Type B pancreatic cell (in vitro differentiated cells): ENCODE data around the gene ITGA2. TPM values are rescaled to one million over a fixed set of nuclear protein-coding genes. Genes with fewer than 3 reads are reported as not detected.

Experiments used
- DNase-seq: peaks from one replicate; pipeline ENCODE4 v3.0.0; 2021; ENCODE audit warnings: mixed read lengths; ENCODE audit not compliant: unreplicated experiment; ENCODE audit errors: extremely low spot score
- H3K27ac Mint-ChIP-seq: 2 replicates; pipeline ENCODE4 v1.8.0; 2021; ENCODE audit warnings: mild to moderate bottlenecking, mixed read lengths
- H3K27me3 Mint-ChIP-seq: 2 replicates; pipeline ENCODE4 v1.8.0; 2021; ENCODE audit warnings: mixed read lengths
- H3K36me3 Mint-ChIP-seq: 2 replicates; pipeline ENCODE4 v1.8.0; 2021; ENCODE audit warnings: mixed read lengths
- H3K4me1 Mint-ChIP-seq: one replicate; pipeline ENCODE4 v1.8.0; 2021; ENCODE audit warnings: mixed read lengths; ENCODE audit not compliant: unreplicated experiment
- H3K4me3 Mint-ChIP-seq: 2 replicates; pipeline ENCODE4 v1.8.0; 2021; ENCODE audit warnings: mild to moderate bottlenecking, mixed read lengths
- H3K9me3 Mint-ChIP-seq: 2 replicates; pipeline ENCODE4 v1.8.0; 2021; ENCODE audit warnings: mixed read lengths
- total RNA-seq: library from RNA; stranded (reverse); gene quantifications from 2 replicates; pipeline ENCODE4 v1.2.1, GENCODE V29; 2021; ENCODE audit warnings: low replicate concordance
- TF ChIP-seq, protein P1 (sequence below): fragments of 200-600 bp; sonication (generic); conservative IDR thresholded peaks from 2 replicates; pipeline ENCODE4 v1.5.0; 2021; ENCODE audit warnings: antibody characterized with exemption, mild to moderate bottlenecking

ITGA2 gene
- total RNA-seq, 1 donor from 2014 or later = 9.5 TPM

- peaks cover 4% of the 10 kb centered on the region for H3K36me3 Mint-ChIP-seq
- H3K9me3 Mint-ChIP-seq = no peaks in the 10 kb centered on the region
- peaks cover 61% of the 10 kb centered on the region for H3K27me3 Mint-ChIP-seq
- H3K27ac Mint-ChIP-seq = peak overlapping the region; percentile 42
- DNase-seq = no peak
- H3K4me1 Mint-ChIP-seq = peaks cover 8% of the 10 kb centered on the region
- TF ChIP-seq, protein P1, sequence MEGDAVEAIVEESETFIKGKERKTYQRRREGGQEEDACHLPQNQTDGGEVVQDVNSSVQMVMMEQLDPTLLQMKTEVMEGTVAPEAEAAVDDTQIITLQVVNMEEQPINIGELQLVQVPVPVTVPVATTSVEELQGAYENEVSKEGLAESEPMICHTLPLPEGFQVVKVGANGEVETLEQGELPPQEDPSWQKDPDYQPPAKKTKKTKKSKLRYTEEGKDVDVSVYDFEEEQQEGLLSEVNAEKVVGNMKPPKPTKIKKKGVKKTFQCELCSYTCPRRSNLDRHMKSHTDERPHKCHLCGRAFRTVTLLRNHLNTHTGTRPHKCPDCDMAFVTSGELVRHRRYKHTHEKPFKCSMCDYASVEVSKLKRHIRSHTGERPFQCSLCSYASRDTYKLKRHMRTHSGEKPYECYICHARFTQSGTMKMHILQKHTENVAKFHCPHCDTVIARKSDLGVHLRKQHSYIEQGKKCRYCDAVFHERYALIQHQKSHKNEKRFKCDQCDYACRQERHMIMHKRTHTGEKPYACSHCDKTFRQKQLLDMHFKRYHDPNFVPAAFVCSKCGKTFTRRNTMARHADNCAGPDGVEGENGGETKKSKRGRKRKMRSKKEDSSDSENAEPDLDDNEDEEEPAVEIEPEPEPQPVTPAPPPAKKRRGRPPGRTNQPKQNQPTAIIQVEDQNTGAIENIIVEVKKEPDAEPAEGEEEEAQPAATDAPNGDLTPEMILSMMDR = peak; percentile 34
- peak overlapping the region; percentile 87 for H3K4me3 Mint-ChIP-seq
Observed at GRCh38 chr5:52989781-52990527, 802 bp downstream of the ITGA2 start.

DNA sequence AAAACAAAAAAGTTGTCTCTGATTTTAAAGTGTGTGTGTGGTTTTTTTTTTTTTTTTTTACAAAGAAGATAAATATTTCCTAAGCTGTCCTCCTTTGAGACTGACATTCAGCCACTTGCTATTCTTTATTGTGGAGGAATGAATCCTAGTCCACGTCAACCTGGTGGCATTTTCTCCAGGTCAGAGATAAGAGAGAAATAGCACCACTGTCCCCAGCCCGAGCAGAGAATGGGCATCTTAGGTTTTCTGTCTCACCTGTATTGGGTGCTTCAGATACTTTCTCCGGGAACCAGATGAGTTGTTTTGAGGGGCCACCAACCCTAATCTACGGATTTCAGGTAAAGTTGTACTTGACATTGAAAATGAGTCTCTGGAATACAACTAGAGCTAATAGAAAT, 1.4 kb downstream of the ITGA2 start:
- peak overlapping the region; percentile 42 for H3K27ac Mint-ChIP-seq
- H3K4me3 Mint-ChIP-seq = peak overlapping the region; percentile 87
- TF ChIP-seq, protein P1 = no peak
- peaks cover 58% of the 10 kb centered on the region for H3K27me3 Mint-ChIP-seq
- H3K36me3 Mint-ChIP-seq = peaks cover 4% of the 10 kb centered on the region
- H3K9me3 Mint-ChIP-seq = no peaks in the 10 kb centered on the region
- DNase-seq = no peak
- peaks cover 8% of the 10 kb centered on the region for H3K4me1 Mint-ChIP-seq

DNA sequence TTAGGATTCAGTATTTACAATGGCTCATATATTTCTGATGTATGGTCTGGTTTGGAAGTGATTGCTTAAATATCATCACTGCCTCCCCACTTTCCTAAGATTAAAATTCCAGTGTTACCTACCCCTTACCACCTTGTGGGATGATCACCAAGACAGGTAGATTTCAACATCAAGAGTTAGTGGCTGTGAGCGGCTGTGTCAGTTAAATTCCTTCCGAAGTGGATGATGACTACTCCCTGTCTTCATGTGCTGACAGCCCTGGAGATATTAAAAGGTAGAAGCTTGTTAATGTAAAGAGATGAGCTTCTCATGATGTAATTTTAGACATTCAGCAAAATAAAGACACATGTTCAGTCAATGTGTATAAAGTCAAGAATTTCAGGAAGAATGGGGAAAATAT, 4.2 kb downstream of the ITGA2 start:
- no peak for DNase-seq
- TF ChIP-seq, protein P1 = no peak
- no peak overlapping the region for H3K4me3 Mint-ChIP-seq
- H3K27ac Mint-ChIP-seq = no peak overlapping the region
- peaks cover 34% of the 10 kb centered on the region for H3K27me3 Mint-ChIP-seq
- peaks cover 12% of the 10 kb centered on the region for H3K4me1 Mint-ChIP-seq
- no peaks in the 10 kb centered on the region for H3K9me3 Mint-ChIP-seq
- peaks cover 4% of the 10 kb centered on the region for H3K36me3 Mint-ChIP-seq

DNA sequence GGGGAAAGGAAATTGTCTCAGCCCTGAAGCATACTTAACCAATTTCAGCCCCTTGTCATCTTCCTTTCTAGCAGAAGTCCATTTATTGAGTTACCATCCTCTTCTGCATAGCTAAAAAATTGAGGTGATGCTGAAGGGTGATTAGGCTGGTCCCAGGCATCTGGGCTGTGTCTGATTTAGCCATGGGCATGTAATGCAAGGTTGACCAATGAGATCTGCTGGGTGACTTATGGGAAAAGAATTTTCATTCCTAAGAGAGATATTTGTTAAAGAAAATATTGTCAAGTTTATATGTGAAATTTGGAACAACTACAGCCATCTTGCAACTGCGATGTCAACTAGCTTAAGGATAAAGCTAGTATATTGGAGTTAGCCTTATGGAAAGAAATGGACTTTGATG, 5.1 kb downstream of the ITGA2 start:
- TF ChIP-seq, protein P1 = no peak
- Mint-ChIP-seq H3K4me1 (peaks cover 9% of the 10 kb centered on the region), H3K4me3 (no peak overlapping the region), H3K9me3 (no peaks in the 10 kb centered on the region), H3K36me3 (peaks cover 4% of the 10 kb centered on the region), H3K27ac (no peak overlapping the region), H3K27me3 (peaks cover 30% of the 10 kb centered on the region)
- no peak for DNase-seq

GRCh38 chr5:52995095-52995494, 5.9 kb downstream of the ITGA2 start:
- Mint-ChIP-seq H3K4me1 (peaks cover 7% of the 10 kb centered on the region), H3K27me3 (peaks cover 25% of the 10 kb centered on the region), H3K4me3 (no peak overlapping the region), H3K27ac (no peak overlapping the region), H3K9me3 (no peaks in the 10 kb centered on the region), H3K36me3 (peaks cover 4% of the 10 kb centered on the region)
- TF ChIP-seq, protein P1 = no peak
- DNase-seq = no peak
